ENCODE measurements around the gene SLC35F2.

DNA sequence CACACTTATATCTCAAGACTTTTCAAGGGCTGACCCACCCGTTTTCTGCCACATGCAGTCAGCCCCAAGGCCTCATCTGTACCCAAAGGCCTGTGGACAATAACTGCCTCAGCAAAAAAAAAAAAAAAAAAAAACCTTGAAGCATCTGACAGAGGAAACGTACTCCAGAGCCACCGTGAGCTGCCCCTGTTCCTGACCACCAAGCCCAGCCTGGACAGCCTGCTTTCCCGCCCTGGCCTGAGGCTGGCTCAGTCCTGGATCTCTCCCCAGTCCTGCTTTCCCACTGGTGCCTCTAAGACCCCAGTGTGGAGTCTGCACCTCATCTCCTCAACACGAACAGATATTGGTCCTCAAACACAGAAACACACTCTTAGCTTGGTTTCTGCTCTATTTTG is 66.5 kb downstream of the SLC35F2 start:
- TF ChIP-seq ZNF274 (IDR thresholded peaks at IDR 0.05; ENCODE audit: low read depth, low read length) (no peak), SUZ12 (IDR thresholded peaks at IDR 0.05; ENCODE audit: extremely low read depth, insufficient read depth, insufficient read length) (no peak)

Measured in NT2/D1 (cell line).